Fibroblast of mammary gland (primary cell): ENCODE data around the gene NEK10.
"Not testable (repeated sequence)": the region's sequence is repeated elsewhere in the genome, so short reads cannot be mapped to it uniquely, and the experiment has no call there.

ENCODE experiments used
- DNase-seq: peaks from one replicate; pipeline ENCODE4 v3.0.0-alpha.2; 2010; ENCODE audit warnings: low read depth
- H3K4me3 ChIP-seq: 2 replicates; pipeline ENCODE4 v1.5.1; 2011; ENCODE audit warnings: low read depth, mild to moderate bottlenecking, low read length, moderate library complexity; ENCODE audit not compliant: control insufficient read depth
- TF ChIP-seq, protein P1 (sequence below): conservative IDR thresholded peaks from 2 replicates; pipeline ENCODE4 v1.5.1; 2011; ENCODE audit warnings: low read depth, low read length, inconsistent platforms; ENCODE audit not compliant: control insufficient read depth, insufficient read depth

The NEK10 gene, protein sequence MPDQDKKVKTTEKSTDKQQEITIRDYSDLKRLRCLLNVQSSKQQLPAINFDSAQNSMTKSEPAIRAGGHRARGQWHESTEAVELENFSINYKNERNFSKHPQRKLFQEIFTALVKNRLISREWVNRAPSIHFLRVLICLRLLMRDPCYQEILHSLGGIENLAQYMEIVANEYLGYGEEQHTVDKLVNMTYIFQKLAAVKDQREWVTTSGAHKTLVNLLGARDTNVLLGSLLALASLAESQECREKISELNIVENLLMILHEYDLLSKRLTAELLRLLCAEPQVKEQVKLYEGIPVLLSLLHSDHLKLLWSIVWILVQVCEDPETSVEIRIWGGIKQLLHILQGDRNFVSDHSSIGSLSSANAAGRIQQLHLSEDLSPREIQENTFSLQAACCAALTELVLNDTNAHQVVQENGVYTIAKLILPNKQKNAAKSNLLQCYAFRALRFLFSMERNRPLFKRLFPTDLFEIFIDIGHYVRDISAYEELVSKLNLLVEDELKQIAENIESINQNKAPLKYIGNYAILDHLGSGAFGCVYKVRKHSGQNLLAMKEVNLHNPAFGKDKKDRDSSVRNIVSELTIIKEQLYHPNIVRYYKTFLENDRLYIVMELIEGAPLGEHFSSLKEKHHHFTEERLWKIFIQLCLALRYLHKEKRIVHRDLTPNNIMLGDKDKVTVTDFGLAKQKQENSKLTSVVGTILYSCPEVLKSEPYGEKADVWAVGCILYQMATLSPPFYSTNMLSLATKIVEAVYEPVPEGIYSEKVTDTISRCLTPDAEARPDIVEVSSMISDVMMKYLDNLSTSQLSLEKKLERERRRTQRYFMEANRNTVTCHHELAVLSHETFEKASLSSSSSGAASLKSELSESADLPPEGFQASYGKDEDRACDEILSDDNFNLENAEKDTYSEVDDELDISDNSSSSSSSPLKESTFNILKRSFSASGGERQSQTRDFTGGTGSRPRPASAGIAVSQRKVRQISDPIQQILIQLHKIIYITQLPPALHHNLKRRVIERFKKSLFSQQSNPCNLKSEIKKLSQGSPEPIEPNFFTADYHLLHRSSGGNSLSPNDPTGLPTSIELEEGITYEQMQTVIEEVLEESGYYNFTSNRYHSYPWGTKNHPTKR

DNA sequence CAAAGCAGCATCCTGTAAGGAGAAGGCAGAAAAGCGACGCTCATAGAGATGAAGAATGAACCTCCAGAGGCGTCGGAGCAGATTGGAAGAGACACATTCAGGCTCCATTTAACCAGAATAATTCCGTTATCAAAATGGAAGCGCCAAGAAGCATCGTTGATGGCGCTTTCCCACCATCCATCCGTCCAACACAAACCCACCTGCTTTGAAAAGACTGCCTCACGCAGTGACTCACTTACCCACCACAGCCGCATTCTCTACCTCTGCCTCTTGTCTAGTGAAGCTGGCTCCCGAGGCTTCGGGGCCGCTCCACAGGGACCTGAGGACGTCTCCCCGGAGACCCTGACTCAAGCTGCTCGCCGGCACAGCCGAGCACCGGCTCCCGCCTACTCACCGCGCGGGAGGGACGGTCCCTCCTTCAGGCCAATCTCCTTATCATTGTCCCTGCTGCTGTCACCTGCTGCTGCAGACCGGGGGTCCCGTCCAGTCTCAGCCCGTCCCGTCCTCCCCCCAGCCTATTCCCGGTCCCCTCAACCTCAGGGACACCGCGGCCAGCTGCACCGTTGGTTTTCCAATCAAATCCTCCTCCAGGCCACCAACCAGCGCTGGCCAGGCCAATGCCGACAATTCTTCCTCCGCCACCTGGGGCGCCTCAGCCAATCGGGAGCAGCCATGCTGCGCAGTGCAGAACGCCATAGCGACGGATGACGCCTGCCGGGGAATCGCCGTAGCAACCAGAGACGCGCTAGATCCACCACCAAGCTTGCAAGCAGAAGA lies at the start of gene NEK10:
Gene NEK10, minus strand, starts transcription at position 553 of the 777 bp plus-strand sequence. CDS start 16,501 bp downstream, outside the sequence.
- H3K4me3 ChIP-seq, result peak within 1 kb of the TSS; percentile 66
- DNase-seq, result peak; percentile 83
- TF ChIP-seq, protein P1, sequence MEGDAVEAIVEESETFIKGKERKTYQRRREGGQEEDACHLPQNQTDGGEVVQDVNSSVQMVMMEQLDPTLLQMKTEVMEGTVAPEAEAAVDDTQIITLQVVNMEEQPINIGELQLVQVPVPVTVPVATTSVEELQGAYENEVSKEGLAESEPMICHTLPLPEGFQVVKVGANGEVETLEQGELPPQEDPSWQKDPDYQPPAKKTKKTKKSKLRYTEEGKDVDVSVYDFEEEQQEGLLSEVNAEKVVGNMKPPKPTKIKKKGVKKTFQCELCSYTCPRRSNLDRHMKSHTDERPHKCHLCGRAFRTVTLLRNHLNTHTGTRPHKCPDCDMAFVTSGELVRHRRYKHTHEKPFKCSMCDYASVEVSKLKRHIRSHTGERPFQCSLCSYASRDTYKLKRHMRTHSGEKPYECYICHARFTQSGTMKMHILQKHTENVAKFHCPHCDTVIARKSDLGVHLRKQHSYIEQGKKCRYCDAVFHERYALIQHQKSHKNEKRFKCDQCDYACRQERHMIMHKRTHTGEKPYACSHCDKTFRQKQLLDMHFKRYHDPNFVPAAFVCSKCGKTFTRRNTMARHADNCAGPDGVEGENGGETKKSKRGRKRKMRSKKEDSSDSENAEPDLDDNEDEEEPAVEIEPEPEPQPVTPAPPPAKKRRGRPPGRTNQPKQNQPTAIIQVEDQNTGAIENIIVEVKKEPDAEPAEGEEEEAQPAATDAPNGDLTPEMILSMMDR, result no peak

DNA sequence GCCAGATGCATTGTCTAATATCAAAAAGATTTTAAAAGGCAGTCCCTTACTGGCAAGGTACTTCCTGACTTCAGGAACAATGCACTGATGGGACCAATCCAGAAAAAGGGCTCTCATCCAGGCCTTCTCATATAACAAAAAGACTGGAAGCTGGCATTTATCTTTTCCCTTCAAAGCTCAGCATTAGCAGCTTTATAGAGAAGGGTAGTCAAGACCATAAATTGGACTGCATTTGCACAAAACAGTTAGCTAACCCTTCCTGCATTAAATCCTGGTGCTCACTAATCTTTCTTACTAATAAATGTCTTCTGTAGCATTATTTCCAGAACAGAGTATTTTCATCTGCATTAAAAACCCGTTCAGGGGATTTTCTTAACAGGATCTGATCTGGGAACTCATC lies 46.0 kb upstream of the NEK10 start:
- TF ChIP-seq, protein P1, result no peak
- H3K4me3 ChIP-seq, result no peak overlapping the region
- DNase-seq, result no peak

DNA sequence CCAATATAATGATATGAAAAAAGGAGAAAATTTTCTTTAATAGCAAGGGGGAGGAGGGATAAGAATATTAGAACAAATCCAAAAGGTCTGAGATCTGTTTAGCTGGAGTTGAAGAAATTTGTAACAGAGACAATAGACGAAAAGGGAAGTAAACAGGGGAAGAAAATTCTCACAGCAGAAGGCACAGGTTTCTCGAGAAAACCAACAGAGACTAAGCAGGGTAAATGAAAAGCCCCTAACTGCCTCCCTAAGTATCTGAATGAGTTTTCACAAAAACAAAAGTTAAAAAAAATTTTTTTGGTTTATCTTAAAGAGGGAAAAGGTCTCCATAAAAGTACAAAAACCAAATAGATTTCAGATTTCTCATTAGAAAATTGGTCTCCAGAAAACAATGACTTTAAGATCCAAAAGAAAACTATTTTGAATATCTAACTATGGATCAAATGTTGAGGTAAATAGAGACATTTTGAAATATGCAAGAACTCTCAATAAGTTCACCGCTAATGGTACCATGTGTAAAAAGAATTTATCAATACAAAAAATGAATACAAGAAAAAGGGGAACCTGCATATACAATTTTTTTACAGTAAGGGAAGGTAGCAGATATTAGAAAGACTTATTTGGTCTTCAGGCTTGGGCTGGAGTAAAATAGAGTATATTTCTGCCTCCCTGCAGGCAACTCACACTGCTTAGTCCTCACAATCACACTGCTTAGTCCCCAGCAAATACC lies 23.9 kb upstream of the NEK10 start:
- no peak for DNase-seq
- no peak overlapping the region for H3K4me3 ChIP-seq
- TF ChIP-seq, protein P1, result no peak

DNA sequence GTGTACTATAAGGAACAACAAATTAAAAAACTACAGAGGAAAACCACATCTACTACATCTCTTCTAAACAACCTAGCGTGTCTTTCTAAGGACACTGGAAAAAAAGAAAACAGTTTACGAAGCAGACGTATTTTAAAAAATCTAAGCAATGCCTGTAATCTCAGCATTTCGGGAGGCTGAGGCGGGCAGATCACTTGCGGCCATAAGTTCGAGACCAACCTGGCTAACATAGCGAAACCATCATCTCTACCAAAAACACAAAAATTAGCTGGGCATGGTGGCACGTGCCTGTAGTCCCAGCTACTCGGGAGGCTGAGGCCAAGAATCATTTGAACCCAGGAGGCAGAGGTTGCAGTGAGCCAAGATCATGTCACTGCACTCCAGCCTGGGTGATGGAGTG lies 23.2 kb upstream of the NEK10 start:
- not testable (repeated sequence) for DNase-seq, H3K4me3 ChIP-seq

DNA sequence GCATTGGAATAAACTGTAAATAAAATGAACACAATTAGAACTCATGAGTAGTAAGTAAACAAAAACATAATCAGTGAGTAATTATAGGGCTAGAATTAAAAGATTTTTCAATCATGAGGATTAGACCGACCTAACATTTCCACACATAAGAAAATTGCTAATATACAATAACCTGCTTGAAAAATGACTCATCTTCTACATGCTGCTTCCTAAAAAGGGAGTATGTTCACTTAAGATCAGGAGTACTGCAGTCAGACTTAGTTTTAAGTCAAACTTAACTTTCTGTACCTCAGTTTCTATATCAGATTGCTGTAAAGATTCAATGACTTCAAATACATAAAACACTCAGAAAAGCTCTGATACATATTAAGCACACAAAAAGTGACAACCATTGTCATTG lies 22.6 kb upstream of the NEK10 start:
- TF ChIP-seq, protein P1, result no peak
- H3K4me3 ChIP-seq, result no peak overlapping the region
- no peak for DNase-seq

DNA sequence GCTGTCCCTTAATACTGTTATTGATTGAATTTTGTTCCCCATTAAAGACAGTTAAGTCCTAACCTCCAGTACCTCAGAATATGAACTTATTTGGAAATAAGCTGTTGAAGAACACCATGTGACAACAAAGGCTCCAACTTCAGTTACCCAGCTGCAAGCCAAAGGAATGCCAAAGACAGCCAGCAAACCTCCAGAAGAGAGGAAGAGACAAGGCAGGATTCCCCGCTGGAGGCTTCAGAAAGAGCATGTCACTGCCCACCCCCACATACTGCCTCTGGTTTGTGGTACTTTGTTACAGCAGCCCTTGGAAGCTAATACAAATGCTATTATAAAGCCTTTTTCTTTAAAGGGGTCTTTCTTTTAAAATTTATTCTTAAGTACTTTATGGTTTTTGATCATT lies 18.4 kb upstream of the NEK10 start:
- TF ChIP-seq, protein P1, result no peak
- DNase-seq, result peak; percentile 19
- no peak overlapping the region for H3K4me3 ChIP-seq
